Tibial nerve (tissue), 4 donors: ENCODE results near the gene SFTA2. TPM values are rescaled to one million over a fixed set of nuclear protein-coding genes. Genes with fewer than 3 reads are reported as not detected.
A peak's percentile ranks its signal among the peaks of the same experiment; 100 is the strongest.

Experiments used
- DNase-seq, 2 donors: peaks; one replicate each; pipeline ENCODE4 v3.0.0-alpha.2; 2019; ENCODE audit warnings: low spot score in 2 of 2
- H3K27ac ChIP-seq, 4 donors: fragments of 200-600 bp; sonication (generic) in 3 of 4; one replicate each; pipeline ENCODE4 v1.5.1; 2017 to 2019; ENCODE audit warnings: mild to moderate bottlenecking in 1 of 4
- H3K27me3 ChIP-seq, 2 donors: fragments of 200-600 bp; sonication (generic) in 1 of 2; one replicate each; pipeline versions ENCODE4 v1.5.1 to v1.6.0; 2017 to 2019
- H3K36me3 ChIP-seq, 3 donors: fragments of 200-600 bp; sonication (generic); one replicate each; pipeline ENCODE4 v1.5.1; 2018 to 2019
- H3K4me1 ChIP-seq, 4 donors: fragments of 200-600 bp; sonication (generic) in 3 of 4; one replicate each; pipeline ENCODE4 v1.5.1; 2017 to 2019
- H3K4me3 ChIP-seq, 4 donors: fragments of 200-600 bp; sonication (generic) in 3 of 4; one replicate each; pipeline ENCODE4 v1.5.1; 2017 to 2019; ENCODE audit warnings: mild to moderate bottlenecking in 1 of 4, moderate library complexity in 1 of 4
- H3K9me3 ChIP-seq, 4 donors: fragments of 200-600 bp; sonication (generic) in 3 of 4; one replicate each; pipeline ENCODE4 v1.5.1; 2017 to 2019
- CTCF ChIP-seq, 5 experiments: fragments of 200-600 bp in 3 of 5; fragments of 450-650 bp in 2 of 5; sonication (generic) in 3 of 5; IDR thresholded peaks; one replicate each; pipeline ENCODE4 v1.5.1; 2016 to 2019; ENCODE audit warnings: antibody characterized with exemption in 5 of 5, mild to moderate bottlenecking in 3 of 5, moderate library complexity in 2 of 5
- EP300 ChIP-seq, 2 donors: sonication (generic); formaldehyde crosslinking; IDR thresholded peaks; one replicate each; pipeline ENCODE4 v1.6.1; 2017; ENCODE audit warnings: antibody characterized with exemption in 2 of 2, mild to moderate bottlenecking in 1 of 2
- POLR2A ChIP-seq, 2 donors: fragments of 450-650 bp; IDR thresholded peaks; one replicate each; pipeline ENCODE4 v1.6.1; 2017; ENCODE audit warnings: antibody characterized with exemption in 2 of 2, mild to moderate bottlenecking in 2 of 2, moderate library complexity in 2 of 2
- WGBS, 2 donors: methylation state at CpG; one replicate each; pipeline ENCODE4 v1.1.5; 2018; 5-methylcytosine and 5-hydroxymethylcytosine counted together
- total RNA-seq, 4 donors: library from RNA; depleted of rRNA; stranded (reverse); fragments of >200 nt; gene quantifications; one replicate each; pipeline ENCODE4 v1.1.0, GENCODE V29; 2016

SFTA2 gene
- total RNA-seq, 4 donors from 2014 or later, result not detected

GRCh38 chr6:30888816-30889495, 43.0 kb downstream of the SFTA2 start:
- Histone ChIP-seq H3K36me3 (peaks cover 0 to 44% (median 3%) of the 10 kb centered on the region in 3 donors), H3K4me1 (peaks cover 0 to 58% (median 38%) of the 10 kb centered on the region in 4 donors), H3K27me3 (no peaks in the 10 kb centered on the region), H3K9me3 (no peaks in the 10 kb centered on the region), H3K27ac (peak overlapping the region in 3 of 4 donors; percentile 47 to 98 (median 60)), H3K4me3 (no peak overlapping the region)
- TF ChIP-seq CTCF (IDR thresholded peaks at IDR 0.05) (no peak), EP300 (IDR thresholded peaks at IDR 0.05) (no peak), POLR2A (IDR thresholded peaks at IDR 0.05) (no peak)
- DNase-seq, result no peak
- WGBS, 2 donors, result 90 to 94% methylated on average over 17 to 18 of the region's 18 CpGs

GRCh38 chr6:30887901-30888815, 43.8 kb downstream of the SFTA2 start:
- Histone ChIP-seq H3K4me3 (no peak overlapping the region), H3K9me3 (no peaks in the 10 kb centered on the region), H3K27ac (peak overlapping the region in 3 of 4 donors; percentile 47 to 98 (median 60)), H3K4me1 (peaks cover 0 to 66% (median 44%) of the 10 kb centered on the region in 4 donors), H3K27me3 (no peaks in the 10 kb centered on the region), H3K36me3 (peaks cover 0 to 36% (median 3%) of the 10 kb centered on the region in 3 donors)
- no peak for DNase-seq
- WGBS, 2 donors, result 43 to 48% methylated on average over 6 of the region's 6 CpGs
- TF ChIP-seq EP300 (IDR thresholded peaks at IDR 0.05), result no peak
- TF ChIP-seq CTCF (IDR thresholded peaks at IDR 0.05), result no peak
- no peak for TF ChIP-seq POLR2A (IDR thresholded peaks at IDR 0.05)

GRCh38 chr6:30886897-30887255, 45.1 kb downstream of the SFTA2 start:
- Histone ChIP-seq H3K36me3 (peaks cover 0 to 23% (median 3%) of the 10 kb centered on the region in 3 donors), H3K27me3 (no peaks in the 10 kb centered on the region), H3K9me3 (no peaks in the 10 kb centered on the region), H3K4me3 (no peak overlapping the region), H3K27ac (peak overlapping the region in 3 of 4 donors; percentile 91 to 98 (median 96)), H3K4me1 (peaks cover 0 to 79% (median 55%) of the 10 kb centered on the region in 4 donors)
- no peak for DNase-seq
- TF ChIP-seq CTCF (IDR thresholded peaks at IDR 0.05) (no peak), EP300 (IDR thresholded peaks at IDR 0.05) (no peak), POLR2A (IDR thresholded peaks at IDR 0.05) (no peak)

- Histone ChIP-seq H3K9me3 (no peaks in the 10 kb centered on the region), H3K36me3 (peaks cover 0 to 19% (median 3%) of the 10 kb centered on the region in 3 donors), H3K27me3 (no peaks in the 10 kb centered on the region), H3K4me3 (peak overlapping the region; percentile 11 to 83 (median 72)), H3K27ac (peak overlapping the region; percentile 87 to 98 (median 94)), H3K4me1 (peaks cover 0 to 79% (median 55%) of the 10 kb centered on the region in 4 donors)
- no peak for DNase-seq
- TF ChIP-seq CTCF (IDR thresholded peaks at IDR 0.05) (no peak), EP300 (IDR thresholded peaks at IDR 0.05) (no peak), POLR2A (IDR thresholded peaks at IDR 0.05) (no peak)
- 18 to 34% methylated on average over 12 to 14 of the region's 18 CpGs for WGBS, 2 donors
Measured at GRCh38 chr6:30885999-30886896, 45.7 kb downstream of the SFTA2 start.
